Measurements from ENCODE around the gene ATP11A.
A peak's percentile ranks its signal among the peaks of the same experiment; 100 is the strongest.

The ATP11A gene

DNA sequence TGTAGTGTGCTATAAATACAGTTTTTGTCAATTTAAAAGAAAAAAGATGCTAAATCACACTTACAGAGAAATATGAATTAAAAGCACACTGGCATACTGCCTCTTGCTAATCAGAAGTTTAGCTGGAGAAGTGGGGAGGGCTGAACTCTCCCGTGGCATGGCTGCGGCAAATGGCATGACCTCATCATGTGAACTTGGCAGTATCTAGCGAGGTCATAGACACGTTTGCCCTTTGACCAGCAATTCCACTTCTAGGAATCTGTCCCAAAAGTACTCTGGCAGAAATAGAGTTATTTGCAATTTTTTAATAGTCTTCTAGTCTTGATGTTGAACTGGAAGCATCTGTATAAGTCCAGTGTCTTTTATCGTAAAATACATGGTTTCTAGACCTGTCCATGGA lies 237.2 kb downstream of the ATP11A start:
- no peak overlapping the region for H3K4me3 ChIP-seq (ENCODE audit: low read depth, low read length)
- in situ Hi-C loops (cut with HindIII; ENCODE audit: low sequenced_read_pairs), result no loop called here
- TF ChIP-seq, protein P1, sequence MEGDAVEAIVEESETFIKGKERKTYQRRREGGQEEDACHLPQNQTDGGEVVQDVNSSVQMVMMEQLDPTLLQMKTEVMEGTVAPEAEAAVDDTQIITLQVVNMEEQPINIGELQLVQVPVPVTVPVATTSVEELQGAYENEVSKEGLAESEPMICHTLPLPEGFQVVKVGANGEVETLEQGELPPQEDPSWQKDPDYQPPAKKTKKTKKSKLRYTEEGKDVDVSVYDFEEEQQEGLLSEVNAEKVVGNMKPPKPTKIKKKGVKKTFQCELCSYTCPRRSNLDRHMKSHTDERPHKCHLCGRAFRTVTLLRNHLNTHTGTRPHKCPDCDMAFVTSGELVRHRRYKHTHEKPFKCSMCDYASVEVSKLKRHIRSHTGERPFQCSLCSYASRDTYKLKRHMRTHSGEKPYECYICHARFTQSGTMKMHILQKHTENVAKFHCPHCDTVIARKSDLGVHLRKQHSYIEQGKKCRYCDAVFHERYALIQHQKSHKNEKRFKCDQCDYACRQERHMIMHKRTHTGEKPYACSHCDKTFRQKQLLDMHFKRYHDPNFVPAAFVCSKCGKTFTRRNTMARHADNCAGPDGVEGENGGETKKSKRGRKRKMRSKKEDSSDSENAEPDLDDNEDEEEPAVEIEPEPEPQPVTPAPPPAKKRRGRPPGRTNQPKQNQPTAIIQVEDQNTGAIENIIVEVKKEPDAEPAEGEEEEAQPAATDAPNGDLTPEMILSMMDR (IDR thresholded peaks at IDR 0.05; ENCODE audit: low read depth, low read length), result no peak
- DNase-seq (ENCODE audit: low read depth, low spot score), result no peak

DNA sequence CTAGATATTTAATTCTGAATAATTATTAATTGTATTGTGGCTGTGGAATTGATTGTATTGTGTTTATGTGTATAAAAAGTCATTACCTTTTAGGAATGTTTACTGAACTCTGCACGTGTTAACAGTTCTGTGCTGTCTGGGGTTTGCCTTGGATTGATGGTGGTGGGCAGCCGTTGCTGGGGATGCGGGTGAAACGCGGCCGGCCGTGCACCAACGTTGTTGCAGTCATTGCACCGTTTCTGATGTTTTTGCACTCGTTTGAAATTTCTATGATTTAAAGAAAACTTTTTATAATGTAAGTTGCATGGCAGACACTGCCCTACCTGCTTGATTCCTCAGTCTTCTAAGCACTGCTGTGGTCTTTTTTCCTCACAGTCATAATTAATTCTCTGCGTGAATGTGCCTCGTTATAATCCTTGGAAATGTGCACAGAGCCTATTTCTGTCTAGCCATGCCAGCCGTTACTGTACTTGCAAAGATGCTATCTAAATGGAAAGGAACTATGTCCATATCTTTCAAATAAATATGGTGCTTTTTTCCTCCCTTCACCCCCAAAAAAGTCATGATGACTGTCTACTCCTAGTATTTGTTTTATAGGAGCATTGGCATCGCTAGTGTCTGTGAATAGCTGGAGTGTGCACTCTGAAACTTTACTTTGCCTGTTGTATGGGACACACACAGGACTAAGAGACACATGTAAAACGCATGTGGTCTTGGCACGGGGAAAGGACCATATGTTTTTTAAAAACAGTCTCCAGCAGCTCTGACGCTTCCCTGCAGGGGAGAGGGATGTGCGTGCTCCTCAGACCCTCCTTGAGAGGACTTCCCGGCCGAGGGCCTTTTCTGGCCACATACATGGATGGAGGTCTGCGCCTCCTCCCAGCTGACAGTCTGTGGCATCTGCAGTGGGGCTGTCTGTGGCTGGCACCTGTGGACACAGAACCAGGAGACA lies 238.5 kb downstream of the ATP11A start:
- DNase-seq (ENCODE audit: low read depth, low spot score), result no peak
- H3K4me3 ChIP-seq (ENCODE audit: low read depth, low read length), result no peak overlapping the region
- TF ChIP-seq, protein P1 (IDR thresholded peaks at IDR 0.05; ENCODE audit: low read depth, low read length), result no peak
- in situ Hi-C loops (cut with HindIII; ENCODE audit: low sequenced_read_pairs), result no loop called here

DNA sequence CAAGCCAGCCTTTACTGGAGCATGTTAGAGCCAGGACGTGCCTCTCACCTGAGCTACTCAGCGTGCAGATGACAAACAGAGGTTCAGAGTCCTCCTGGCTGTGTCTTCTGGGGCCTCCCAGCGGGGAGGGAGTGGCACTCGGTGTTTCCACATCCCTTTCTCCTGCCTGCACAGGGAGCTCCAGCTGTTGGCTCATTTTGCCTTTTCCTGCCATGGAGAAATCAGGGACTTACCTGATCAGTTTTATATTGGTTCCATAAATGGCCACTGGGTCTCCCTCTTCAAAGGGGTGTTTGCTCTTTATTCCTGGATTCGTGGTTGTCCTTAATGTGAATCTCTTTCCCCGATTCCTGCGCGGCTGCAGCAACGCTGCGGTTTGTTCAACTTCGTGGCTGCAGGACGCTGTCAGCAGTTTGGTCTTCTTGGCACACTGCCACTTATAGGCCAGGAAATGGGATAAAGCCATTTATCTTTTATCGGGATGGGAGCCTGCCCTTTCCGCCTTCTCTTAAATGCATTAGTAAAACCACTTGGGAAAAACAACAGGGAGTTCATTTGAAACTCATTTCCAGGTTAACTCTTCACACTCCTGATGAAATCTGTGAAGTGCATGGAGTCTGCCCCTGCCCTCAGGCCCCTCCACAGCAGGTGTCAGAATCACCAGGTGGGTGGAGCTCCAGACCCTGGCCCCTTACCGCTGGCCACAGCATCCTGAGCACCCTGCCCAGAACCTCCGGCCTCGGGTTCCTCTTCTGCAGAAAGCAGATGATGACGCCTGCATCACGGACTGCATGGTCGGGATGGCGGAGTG lies 239.3 kb downstream of the ATP11A start:
- in situ Hi-C loops (cut with HindIII; ENCODE audit: low sequenced_read_pairs), result no loop called here
- TF ChIP-seq, protein P1 (IDR thresholded peaks at IDR 0.05; ENCODE audit: low read depth, low read length), result no peak
- DNase-seq (ENCODE audit: low read depth, low spot score), result peak; percentile 4
- no peak overlapping the region for H3K4me3 ChIP-seq (ENCODE audit: low read depth, low read length)

DNA sequence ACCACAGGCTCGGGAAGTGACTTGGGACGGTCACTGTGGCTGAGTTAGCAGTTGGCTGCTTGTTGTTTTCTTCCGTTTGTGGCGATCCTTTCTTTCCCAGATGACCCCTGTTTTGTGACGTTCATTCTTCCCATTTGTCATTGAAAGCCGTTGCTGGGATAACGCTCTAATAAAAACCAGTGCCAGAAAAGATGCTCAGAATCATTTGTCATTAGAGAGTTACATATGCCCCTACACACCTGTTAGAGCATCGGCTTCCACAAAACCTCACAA lies 239.9 kb downstream of the ATP11A start:
- in situ Hi-C loops (cut with HindIII; ENCODE audit: low sequenced_read_pairs), result no loop called here
- TF ChIP-seq, protein P1 (IDR thresholded peaks at IDR 0.05; ENCODE audit: low read depth, low read length), result no peak

DNA sequence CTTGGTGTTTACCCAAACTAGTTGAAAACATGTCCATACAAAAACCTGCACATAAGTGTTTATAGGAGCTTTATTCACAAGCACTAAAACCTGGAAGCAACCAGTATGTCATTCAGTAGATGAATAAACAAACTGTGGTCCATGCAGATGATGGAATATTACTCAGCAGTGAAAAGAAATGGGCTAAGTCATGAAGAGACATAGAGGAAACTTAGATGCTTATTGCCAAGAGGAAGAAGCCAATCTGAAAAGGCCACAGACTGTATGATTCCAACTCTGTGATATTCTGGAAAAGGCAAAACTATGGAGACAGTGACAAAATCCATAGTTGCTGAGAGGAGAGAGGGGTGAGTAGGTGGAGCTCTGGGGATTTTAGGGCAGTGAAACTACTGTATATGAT lies 240.4 kb downstream of the ATP11A start:
- no peak for DNase-seq (ENCODE audit: low read depth, low spot score)
- H3K4me3 ChIP-seq (ENCODE audit: low read depth, low read length), result no peak overlapping the region
- TF ChIP-seq, protein P1 (IDR thresholded peaks at IDR 0.05; ENCODE audit: low read depth, low read length), result no peak
- in situ Hi-C loops (cut with HindIII; ENCODE audit: low sequenced_read_pairs), result no loop called here

More for the DNA sequence above, 239.9 kb downstream of the ATP11A start:
- no peak for DNase-seq (ENCODE audit: low read depth, low spot score)
- H3K4me3 ChIP-seq (ENCODE audit: low read depth, low read length), result no peak overlapping the region

DNA sequence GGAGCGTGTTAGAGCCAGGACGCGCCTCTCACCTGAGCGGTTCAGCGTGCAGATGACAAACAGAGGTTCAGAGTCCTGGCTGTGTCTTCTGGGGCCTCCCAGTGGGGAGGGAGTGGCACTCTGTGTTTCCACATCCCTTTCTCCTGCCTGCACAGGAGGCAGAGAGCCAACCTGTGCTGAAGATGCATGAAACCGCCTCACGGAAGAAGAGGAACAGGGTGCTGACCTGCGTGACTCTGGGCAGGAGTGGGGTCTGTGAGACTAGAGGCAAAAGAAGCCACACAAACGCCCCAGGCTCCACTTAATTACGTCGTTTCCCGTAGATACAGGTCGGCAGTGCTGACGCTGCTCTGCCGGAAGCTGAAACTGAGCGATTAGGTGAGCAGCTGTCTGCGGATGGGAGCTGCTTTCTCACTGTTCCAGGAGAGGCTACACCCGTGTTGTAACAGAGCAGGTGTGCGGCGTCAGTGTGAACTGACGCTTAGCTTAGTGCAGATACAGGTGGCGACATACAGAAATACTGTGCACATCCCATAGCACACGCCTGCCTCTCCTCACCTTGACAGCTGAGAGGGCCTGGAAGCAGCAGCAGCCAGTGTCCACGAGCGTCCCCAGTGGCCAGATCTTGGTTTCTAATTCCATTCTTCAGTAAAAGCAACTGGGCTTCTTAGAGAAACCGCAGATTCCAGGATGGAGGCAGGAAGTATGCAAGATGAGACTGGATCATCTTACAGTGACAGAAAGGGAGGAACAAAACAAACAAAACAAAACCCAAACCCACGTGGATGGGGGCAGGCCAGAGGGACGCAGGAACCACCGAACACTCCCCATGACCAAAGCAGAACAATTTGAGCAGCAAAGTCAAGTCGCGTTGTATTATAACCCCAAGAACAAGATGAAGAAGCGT lies 241.4 kb downstream of the ATP11A start:
- TF ChIP-seq, protein P1 (IDR thresholded peaks at IDR 0.05; ENCODE audit: low read depth, low read length), result peak; percentile 60
- no peak overlapping the region for H3K4me3 ChIP-seq (ENCODE audit: low read depth, low read length)
- in situ Hi-C loops (cut with HindIII; ENCODE audit: low sequenced_read_pairs), result no loop called here
- DNase-seq (ENCODE audit: low read depth, low spot score), result peak; percentile 14

All from astrocyte of the spinal cord (primary cell).